Lower leg skin (tissue), 3 donors: ENCODE data around the gene ROR2.

Source experiments
- POLR2A ChIP-seq, 2 donors: fragments of 450-650 bp; IDR thresholded peaks; one replicate each; pipeline ENCODE4 v1.6.1; 2016 to 2017; ENCODE audit warnings: antibody characterized with exemption in 2 of 2, mild to moderate bottlenecking in 1 of 2, moderate library complexity in 1 of 2
- TF ChIP-seq, protein P1 (sequence below), 3 donors: fragments of 450-650 bp; IDR thresholded peaks; one replicate each; pipeline ENCODE4 v1.5.1; 2016; ENCODE audit warnings: antibody characterized with exemption in 3 of 3, mild to moderate bottlenecking in 3 of 3, moderate library complexity in 2 of 3

DNA sequence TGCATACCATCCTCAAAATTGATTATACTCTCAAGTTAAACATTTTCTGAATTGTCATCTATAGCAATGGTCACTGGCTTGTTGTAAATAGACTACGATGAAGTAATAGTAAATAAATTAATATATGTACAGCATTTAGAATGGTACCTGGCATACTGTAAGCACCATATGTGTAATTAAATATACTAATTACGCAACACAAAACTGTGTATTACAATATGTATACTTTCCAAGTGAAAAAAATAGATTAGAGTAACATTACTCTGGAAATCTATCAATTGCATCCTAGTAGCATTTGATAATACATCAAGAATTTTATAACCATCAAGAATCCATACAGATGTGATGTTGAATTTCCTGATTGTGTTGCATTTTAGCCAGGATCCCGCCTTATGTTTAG, 17.2 kb upstream of the ROR2 start:
- TF ChIP-seq, protein P1, sequence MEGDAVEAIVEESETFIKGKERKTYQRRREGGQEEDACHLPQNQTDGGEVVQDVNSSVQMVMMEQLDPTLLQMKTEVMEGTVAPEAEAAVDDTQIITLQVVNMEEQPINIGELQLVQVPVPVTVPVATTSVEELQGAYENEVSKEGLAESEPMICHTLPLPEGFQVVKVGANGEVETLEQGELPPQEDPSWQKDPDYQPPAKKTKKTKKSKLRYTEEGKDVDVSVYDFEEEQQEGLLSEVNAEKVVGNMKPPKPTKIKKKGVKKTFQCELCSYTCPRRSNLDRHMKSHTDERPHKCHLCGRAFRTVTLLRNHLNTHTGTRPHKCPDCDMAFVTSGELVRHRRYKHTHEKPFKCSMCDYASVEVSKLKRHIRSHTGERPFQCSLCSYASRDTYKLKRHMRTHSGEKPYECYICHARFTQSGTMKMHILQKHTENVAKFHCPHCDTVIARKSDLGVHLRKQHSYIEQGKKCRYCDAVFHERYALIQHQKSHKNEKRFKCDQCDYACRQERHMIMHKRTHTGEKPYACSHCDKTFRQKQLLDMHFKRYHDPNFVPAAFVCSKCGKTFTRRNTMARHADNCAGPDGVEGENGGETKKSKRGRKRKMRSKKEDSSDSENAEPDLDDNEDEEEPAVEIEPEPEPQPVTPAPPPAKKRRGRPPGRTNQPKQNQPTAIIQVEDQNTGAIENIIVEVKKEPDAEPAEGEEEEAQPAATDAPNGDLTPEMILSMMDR (IDR thresholded peaks at IDR 0.05), result no peak
- TF ChIP-seq POLR2A (IDR thresholded peaks at IDR 0.05), result no peak
